Colonic mucosa (tissue), 4 donors: ENCODE results near the gene IFI27. TPM values are rescaled to one million over a fixed set of nuclear protein-coding genes. Genes with fewer than 3 reads are reported as not detected.
"Not testable (repeated sequence)": the region's sequence is repeated elsewhere in the genome, so short reads cannot be mapped to it uniquely, and the experiment has no call there.

Experiments used
- DNase-seq: peaks from one replicate; pipeline ENCODE4 v3.0.0-alpha.2; 2020
- H3K27ac ChIP-seq: fragments of 200-600 bp; one replicate; pipeline ENCODE4 v1.8.0; 2021
- H3K27me3 ChIP-seq: fragments of 200-600 bp; one replicate; pipeline ENCODE4 v1.8.0; 2021
- H3K36me3 ChIP-seq: fragments of 200-600 bp; one replicate; pipeline ENCODE4 v1.8.0; 2021
- H3K4me1 ChIP-seq: fragments of 200-600 bp; one replicate; pipeline ENCODE4 v1.8.0; 2021; ENCODE audit warnings: mild to moderate bottlenecking
- H3K4me3 ChIP-seq: fragments of 200-600 bp; one replicate; pipeline ENCODE4 v1.8.0; 2021
- H3K9ac ChIP-seq, 2 donors: one replicate each; pipeline ENCODE4 v1.7.0; 2013; ENCODE audit warnings: control low read depth in 2 of 2, low read depth in 2 of 2, low read length in 2 of 2
- H3K9me3 ChIP-seq: fragments of 200-600 bp; one replicate; pipeline ENCODE4 v1.8.0; 2021
- CTCF ChIP-seq: fragments of 200-600 bp; IDR thresholded peaks from one replicate; pipeline ENCODE4 v1.8.0; 2022; ENCODE audit warnings: antibody characterized with exemption, mild to moderate bottlenecking
- intact Hi-C: fragments of 100-400 bp; cut with DNase I; formaldehyde crosslinking; loops from one replicate; pipeline ENCODE4 v1.14.1; 2022
- total RNA-seq, 2 donors: library from RNA; stranded (reverse); fragmentation: NEBNext Ultra II Directional in 1 of 2; extraction: Animal tissue kit (Norgen Biotek cat#: 25700) in 1 of 2; gene quantifications; one replicate each; pipeline ENCODE4 v1.2.1, GENCODE V29; 2021
- donor health status: healthy.
- donor health status: DM: no; HTN: no; CAD: no.
- donor health status: DM: no; HTN: no; CAD: no.

IFI27 gene
- total RNA-seq: 100 to 1,000 TPM; 219 to 709 TPM

GRCh38 chr14:94110552-94111181 is at the start of gene IFI27:
Gene IFI27, plus strand, starts transcription at chr14:94110736.
- peak within 1 kb of the TSS; percentile 40 for H3K4me3 ChIP-seq
- peak within 1 kb of the TSS; percentile 74 for H3K27ac ChIP-seq
- DNase-seq: peak; percentile 82
- no peak for TF ChIP-seq CTCF
- H3K9ac ChIP-seq: peak within 1 kb of the TSS; percentile 44 to 62
- no peaks in the 10 kb centered on the region for H3K36me3 ChIP-seq
- H3K9me3 ChIP-seq: no peaks in the 10 kb centered on the region
- H3K27me3 ChIP-seq: no peaks in the 10 kb centered on the region
- no peaks in the 10 kb centered on the region for H3K4me1 ChIP-seq
- intact Hi-C loops: no loop called here

GRCh38 chr14:94062344-94062940 is 48.1 kb upstream of the IFI27 start:
- Histone ChIP-seq H3K27ac (no peak overlapping the region), H3K27me3 (no peaks in the 10 kb centered on the region), H3K4me3 (no peak overlapping the region), H3K4me1 (peaks cover 9% of the 10 kb centered on the region), H3K36me3 (peaks cover 7% of the 10 kb centered on the region), H3K9me3 (no peaks in the 10 kb centered on the region), H3K9ac (no peak overlapping the region)
- DNase-seq: no peak
- intact Hi-C loops: no loop called here
- TF ChIP-seq CTCF: no peak

GRCh38 chr14:94066089-94066676 is 44.4 kb upstream of the IFI27 start:
- peaks cover 7% of the 10 kb centered on the region for H3K36me3 ChIP-seq
- H3K27me3 ChIP-seq: no peaks in the 10 kb centered on the region
- no peak overlapping the region for H3K9ac ChIP-seq
- no peak overlapping the region for H3K4me3 ChIP-seq
- DNase-seq: peak; percentile 84
- peak overlapping the region; percentile 75 for H3K27ac ChIP-seq
- TF ChIP-seq CTCF: no peak
- no peaks in the 10 kb centered on the region for H3K4me1 ChIP-seq
- intact Hi-C loops: no loop called here
- H3K9me3 ChIP-seq: no peaks in the 10 kb centered on the region

- H3K36me3 ChIP-seq, H3K9ac ChIP-seq, H3K27ac ChIP-seq, DNase-seq, H3K4me1 ChIP-seq, intact Hi-C loops, H3K9me3 ChIP-seq, H3K4me3 ChIP-seq, H3K27me3 ChIP-seq: not testable (repeated sequence)
Measured at GRCh38 chr14:94072076-94072475, 38.5 kb upstream of the IFI27 start.

- intact Hi-C loops: no loop called here
- no peaks in the 10 kb centered on the region for H3K9me3 ChIP-seq
- no peaks in the 10 kb centered on the region for H3K27me3 ChIP-seq
- no peak overlapping the region for H3K27ac ChIP-seq
- DNase-seq: no peak
- no peak for TF ChIP-seq CTCF
- H3K36me3 ChIP-seq: no peaks in the 10 kb centered on the region
- H3K4me3 ChIP-seq: no peak overlapping the region
- no peak overlapping the region for H3K9ac ChIP-seq
- H3K4me1 ChIP-seq: peaks cover 15% of the 10 kb centered on the region
Measured at GRCh38 chr14:94074534-94074933, 36.0 kb upstream of the IFI27 start.

GRCh38 chr14:94075008-94075407 is 35.5 kb upstream of the IFI27 start:
- H3K9me3 ChIP-seq: no peaks in the 10 kb centered on the region
- H3K27ac ChIP-seq: no peak overlapping the region
- no peak overlapping the region for H3K4me3 ChIP-seq
- intact Hi-C loops: no loop called here
- H3K27me3 ChIP-seq: no peaks in the 10 kb centered on the region
- no peak for DNase-seq
- H3K4me1 ChIP-seq: peaks cover 15% of the 10 kb centered on the region
- no peak overlapping the region for H3K9ac ChIP-seq
- H3K36me3 ChIP-seq: no peaks in the 10 kb centered on the region
- TF ChIP-seq CTCF: no peak
